HG03045 (cell line): ENCODE data around the gene FBXW8.

Experiments
- ATAC-seq: cut with Tn5 transposase; IDR thresholded peaks from one replicate; pipeline ENCODE4 v1.9.1; 2021; ENCODE audit warnings: mild to moderate bottlenecking, moderate library complexity; ENCODE audit not compliant: unreplicated experiment

FBXW8 gene

GRCh38 chr12:116954710-116955381, 44.1 kb downstream of the FBXW8 start:
- ATAC-seq = no peak

- ATAC-seq = no peak
These were observed 44.8 kb downstream of the FBXW8 start for GRCh38 chr12:116955382-116956021.

GRCh38 chr12:116958402-116959197, 47.9 kb downstream of the FBXW8 start:
- no peak for ATAC-seq

GRCh38 chr12:116959198-116959460, 48.4 kb downstream of the FBXW8 start:
- ATAC-seq = no peak

GRCh38 chr12:116959845-116960514, 49.2 kb downstream of the FBXW8 start:
- ATAC-seq = peak; percentile 94

- ATAC-seq = no peak
These were observed 51.4 kb downstream of the FBXW8 start for GRCh38 chr12:116962197-116962596.

- ATAC-seq = no peak
These were observed 52.1 kb downstream of the FBXW8 start for GRCh38 chr12:116962783-116963356.

- no peak for ATAC-seq
These were observed 53.6 kb downstream of the FBXW8 start for GRCh38 chr12:116964054-116965050.

- no peak for ATAC-seq
These were observed 58.2 kb downstream of the FBXW8 start for GRCh38 chr12:116968986-116969385.

- ATAC-seq = no peak
These were observed 59.1 kb downstream of the FBXW8 start for GRCh38 chr12:116969615-116970585.

- ATAC-seq = no peak
These were observed 60.5 kb downstream of the FBXW8 start for GRCh38 chr12:116971222-116971621.

GRCh38 chr12:116975779-116976393, 65.1 kb downstream of the FBXW8 start:
- no peak for ATAC-seq

- ATAC-seq = no peak
These were observed 67.0 kb downstream of the FBXW8 start for GRCh38 chr12:116977465-116978380.

- no peak for ATAC-seq
These were observed 68.2 kb downstream of the FBXW8 start for GRCh38 chr12:116978791-116979508.

- ATAC-seq = no peak
These were observed 69.3 kb downstream of the FBXW8 start for GRCh38 chr12:116980083-116980482.

GRCh38 chr12:116982791-116983411, 72.2 kb downstream of the FBXW8 start:
- no peak for ATAC-seq
